Liver (tissue), 9 donors: Measurements from ENCODE around the gene GSC. TPM values are rescaled to one million over a fixed set of nuclear protein-coding genes. Genes with fewer than 3 reads are reported as not detected.
"Not testable (repeated sequence)": the region's sequence is repeated elsewhere in the genome, so short reads cannot be mapped to it uniquely, and the experiment has no call there.

ENCODE experiments used
- DNase-seq: peaks from one replicate; pipeline ENCODE4 v3.0.0-alpha.2; 2017; ENCODE audit warnings: low spot score
- H3K27ac ChIP-seq, 2 donors: one replicate each; pipeline ENCODE4 v1.7.0; 2013; ENCODE audit warnings: inconsistent platforms in 2 of 2, low read length in 2 of 2, control low read depth in 1 of 2, low read depth in 1 of 2, mild to moderate bottlenecking in 1 of 2
- H3K27me3 ChIP-seq, 4 donors: one replicate each; pipeline versions ENCODE4 v1.6.1 to v1.7.0; 2013; ENCODE audit warnings: low read length in 3 of 4, inconsistent platforms in 1 of 4, mild to moderate bottlenecking in 1 of 4, moderate library complexity in 1 of 4; ENCODE audit not compliant: control insufficient read depth in 4 of 4, insufficient read depth in 4 of 4
- H3K36me3 ChIP-seq, 4 donors: one replicate each; pipeline versions ENCODE4 v1.6.1 to v1.7.0; 2013; ENCODE audit warnings: low read length in 3 of 4, mild to moderate bottlenecking in 3 of 4, low read depth in 1 of 4, moderate library complexity in 1 of 4; ENCODE audit not compliant: control insufficient read depth in 4 of 4, insufficient read depth in 3 of 4
- H3K4me1 ChIP-seq, 4 donors: one replicate each; pipeline versions ENCODE4 v1.6.1 to v1.7.0; 2013; ENCODE audit warnings: low read length in 3 of 4, mild to moderate bottlenecking in 3 of 4, moderate library complexity in 1 of 4; ENCODE audit not compliant: control insufficient read depth in 4 of 4, insufficient read depth in 4 of 4
- H3K4me3 ChIP-seq, 3 donors: one replicate each; pipeline versions ENCODE4 v1.6.1 to v1.7.0; 2013; ENCODE audit warnings: low read length in 3 of 3, control low read depth in 1 of 3, low read depth in 1 of 3, mild to moderate bottlenecking in 1 of 3
- H3K9ac ChIP-seq, 2 donors: one replicate each; pipeline ENCODE4 v1.7.0; 2013; ENCODE audit warnings: low read length in 2 of 2, mild to moderate bottlenecking in 2 of 2, moderate library complexity in 2 of 2, control low read depth in 1 of 2, low read depth in 1 of 2
- H3K9me3 ChIP-seq, 4 donors: one replicate each; pipeline versions ENCODE4 v1.6.1 to v1.7.0; 2013; ENCODE audit warnings: low read length in 3 of 4; ENCODE audit not compliant: control insufficient read depth in 4 of 4
- ATF3 ChIP-seq: IDR thresholded peaks from 2 replicates; pipeline ENCODE4 v1.6.1; 2016; ENCODE audit warnings: antibody characterized with exemption
- EGR1 ChIP-seq, 2 donors: IDR thresholded peaks; 2 replicates each; pipeline ENCODE4 v1.6.1; 2016 to 2018; ENCODE audit warnings: antibody characterized with exemption in 2 of 2, low read depth in 2 of 2
- FOXA1 ChIP-seq: IDR thresholded peaks from 2 replicates; pipeline ENCODE4 v1.6.1; 2016; ENCODE audit warnings: antibody characterized with exemption
- FOXA2 ChIP-seq: IDR thresholded peaks from 2 replicates; pipeline ENCODE4 v1.6.1; 2016; ENCODE audit warnings: antibody characterized with exemption
- GABPA ChIP-seq, 2 donors: IDR thresholded peaks in 1 of 2; conservative IDR thresholded peaks in 1 of 2; 2 replicates each; pipeline ENCODE4 v1.6.1; 2016; ENCODE audit warnings: antibody characterized with exemption in 2 of 2, mild to moderate bottlenecking in 1 of 2, moderate library complexity in 1 of 2
- HNF4A ChIP-seq, 2 donors: conservative IDR thresholded peaks; 2 replicates each; pipeline ENCODE4 v1.6.1; 2016; ENCODE audit warnings: antibody characterized with exemption in 2 of 2, mild to moderate bottlenecking in 2 of 2
- HNF4G ChIP-seq: IDR thresholded peaks from 2 replicates; pipeline ENCODE4 v1.6.1; 2016; ENCODE audit warnings: antibody characterized with exemption
- JUND ChIP-seq, 2 donors: IDR thresholded peaks; 2 replicates each; pipeline ENCODE4 v1.6.1; 2016; ENCODE audit warnings: antibody characterized with exemption in 2 of 2
- MAX ChIP-seq: IDR thresholded peaks from 2 replicates; pipeline ENCODE4 v1.6.1; 2016; ENCODE audit warnings: antibody characterized with exemption
- NR2F2 ChIP-seq: IDR thresholded peaks from 2 replicates; pipeline ENCODE4 v1.6.1; 2016; ENCODE audit warnings: antibody characterized with exemption
- RAD21 ChIP-seq, 2 donors: IDR thresholded peaks; 2 replicates each; pipeline ENCODE4 v1.6.1; 2016; ENCODE audit warnings: antibody characterized with exemption in 2 of 2, mild to moderate bottlenecking in 2 of 2
- REST ChIP-seq: IDR thresholded peaks from 2 replicates; pipeline ENCODE4 v1.6.1; 2016; ENCODE audit warnings: antibody characterized with exemption, mild to moderate bottlenecking
- RXRA ChIP-seq, 2 donors: IDR thresholded peaks; 2 replicates each; pipeline ENCODE4 v1.6.1; 2017 to 2018; ENCODE audit warnings: antibody characterized with exemption in 2 of 2, mild to moderate bottlenecking in 1 of 2
- SP1 ChIP-seq: IDR thresholded peaks from 2 replicates; pipeline ENCODE4 v1.6.1; 2018; ENCODE audit warnings: antibody characterized with exemption, mild to moderate bottlenecking
- TAF1 ChIP-seq: conservative IDR thresholded peaks from 2 replicates; pipeline ENCODE4 v1.6.1; 2016; ENCODE audit warnings: antibody characterized with exemption, mild to moderate bottlenecking
- YY1 ChIP-seq: IDR thresholded peaks from 2 replicates; pipeline ENCODE4 v1.6.1; 2016; ENCODE audit warnings: antibody characterized with exemption, mild to moderate bottlenecking
- WGBS: extraction: QIAGEN DNeasy Blood & Tissue Kit; methylation state at CpG from one replicate; pipeline ENCODE4 v1.1.7; 2013; 5-methylcytosine and 5-hydroxymethylcytosine counted together
- polyA plus RNA-seq, 2 donors: library from polyadenylated mRNA; stranded (reverse) in 1 of 2; unstranded in 1 of 2; fragments of 200-250 nt in 1 of 2; fragments of >200 nt in 1 of 2; fragmentation: Nextera tagmentation in 1 of 2; extraction: Ambion mirVana in 1 of 2; gene quantifications; one replicate each; pipeline versions ENCODE4 v1.2.1 to v1.2.3, GENCODE V29; 2013 to 2015
- total RNA-seq, 2 donors: library from RNA; depleted of rRNA; stranded (reverse); fragments of >200 nt; gene quantifications; one replicate each; pipeline ENCODE4 v1.2.3, GENCODE V29; 2014
- TF ChIP-seq, protein P1 (sequence below): IDR thresholded peaks from 2 replicates; pipeline ENCODE4 v1.6.1; 2016; ENCODE audit warnings: antibody characterized with exemption
- TF ChIP-seq, protein P2 (sequence below): fragments of 150-350 bp; IDR thresholded peaks from 2 replicates; pipeline ENCODE4 v1.5.1; 2017; ENCODE audit warnings: improper control_type of control experiment, low read depth, low read length; ENCODE audit not compliant: missing input control
- donor health status: healthy.
- donor health status: healthy.
- donor health status: healthy.
- donor health status: healthy.
- donor health status: healthy.

Gene GSC
- total and polyA plus RNA-seq, 4 donors: not detected

- no peak overlapping the region for H3K27ac ChIP-seq
- no peaks in the 10 kb centered on the region for H3K4me1 ChIP-seq
- WGBS: 81% methylated on average over 3 of the region's 3 CpGs
- no peak for DNase-seq
- H3K9me3 ChIP-seq: no peaks in the 10 kb centered on the region
- no peak for TF ChIP-seq MAX
- TF ChIP-seq SP1: no peak
- no peak for TF ChIP-seq HNF4G
- no peak for TF ChIP-seq GABPA (IDR thresholded peaks at IDR 0.05 in 1 of 2, conservative IDR thresholded peaks at IDR 0.05 in 1 of 2)
- no peak for TF ChIP-seq REST
- no peak for TF ChIP-seq TAF1
- TF ChIP-seq FOXA2: no peak
- TF ChIP-seq, protein P1, sequence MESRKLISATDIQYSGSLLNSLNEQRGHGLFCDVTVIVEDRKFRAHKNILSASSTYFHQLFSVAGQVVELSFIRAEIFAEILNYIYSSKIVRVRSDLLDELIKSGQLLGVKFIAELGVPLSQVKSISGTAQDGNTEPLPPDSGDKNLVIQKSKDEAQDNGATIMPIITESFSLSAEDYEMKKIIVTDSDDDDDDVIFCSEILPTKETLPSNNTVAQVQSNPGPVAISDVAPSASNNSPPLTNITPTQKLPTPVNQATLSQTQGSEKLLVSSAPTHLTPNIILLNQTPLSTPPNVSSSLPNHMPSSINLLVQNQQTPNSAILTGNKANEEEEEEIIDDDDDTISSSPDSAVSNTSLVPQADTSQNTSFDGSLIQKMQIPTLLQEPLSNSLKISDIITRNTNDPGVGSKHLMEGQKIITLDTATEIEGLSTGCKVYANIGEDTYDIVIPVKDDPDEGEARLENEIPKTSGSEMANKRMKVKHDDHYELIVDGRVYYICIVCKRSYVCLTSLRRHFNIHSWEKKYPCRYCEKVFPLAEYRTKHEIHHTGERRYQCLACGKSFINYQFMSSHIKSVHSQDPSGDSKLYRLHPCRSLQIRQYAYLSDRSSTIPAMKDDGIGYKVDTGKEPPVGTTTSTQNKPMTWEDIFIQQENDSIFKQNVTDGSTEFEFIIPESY: no peak
- TF ChIP-seq RAD21 (IDR thresholded peaks at IDR 0.05): no peak
- no peak for TF ChIP-seq YY1
- TF ChIP-seq, protein P2, sequence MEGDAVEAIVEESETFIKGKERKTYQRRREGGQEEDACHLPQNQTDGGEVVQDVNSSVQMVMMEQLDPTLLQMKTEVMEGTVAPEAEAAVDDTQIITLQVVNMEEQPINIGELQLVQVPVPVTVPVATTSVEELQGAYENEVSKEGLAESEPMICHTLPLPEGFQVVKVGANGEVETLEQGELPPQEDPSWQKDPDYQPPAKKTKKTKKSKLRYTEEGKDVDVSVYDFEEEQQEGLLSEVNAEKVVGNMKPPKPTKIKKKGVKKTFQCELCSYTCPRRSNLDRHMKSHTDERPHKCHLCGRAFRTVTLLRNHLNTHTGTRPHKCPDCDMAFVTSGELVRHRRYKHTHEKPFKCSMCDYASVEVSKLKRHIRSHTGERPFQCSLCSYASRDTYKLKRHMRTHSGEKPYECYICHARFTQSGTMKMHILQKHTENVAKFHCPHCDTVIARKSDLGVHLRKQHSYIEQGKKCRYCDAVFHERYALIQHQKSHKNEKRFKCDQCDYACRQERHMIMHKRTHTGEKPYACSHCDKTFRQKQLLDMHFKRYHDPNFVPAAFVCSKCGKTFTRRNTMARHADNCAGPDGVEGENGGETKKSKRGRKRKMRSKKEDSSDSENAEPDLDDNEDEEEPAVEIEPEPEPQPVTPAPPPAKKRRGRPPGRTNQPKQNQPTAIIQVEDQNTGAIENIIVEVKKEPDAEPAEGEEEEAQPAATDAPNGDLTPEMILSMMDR: no peak
- no peak for TF ChIP-seq EGR1 (IDR thresholded peaks at IDR 0.05; ENCODE audit: low read depth in 2 of 2)
- no peak for TF ChIP-seq NR2F2
- TF ChIP-seq JUND (IDR thresholded peaks at IDR 0.05): no peak
- TF ChIP-seq ATF3: no peak
- no peak for TF ChIP-seq HNF4A (conservative IDR thresholded peaks at IDR 0.05)
- TF ChIP-seq RXRA (IDR thresholded peaks at IDR 0.05): no peak
- no peak for TF ChIP-seq FOXA1
- H3K36me3 ChIP-seq: no peaks in the 10 kb centered on the region
- H3K4me3 ChIP-seq: no peak overlapping the region
- no peaks in the 10 kb centered on the region for H3K27me3 ChIP-seq
- no peak overlapping the region for H3K9ac ChIP-seq
Measured at GRCh38 chr14:94747739-94748138, 22.2 kb downstream of the GSC start.

DNA sequence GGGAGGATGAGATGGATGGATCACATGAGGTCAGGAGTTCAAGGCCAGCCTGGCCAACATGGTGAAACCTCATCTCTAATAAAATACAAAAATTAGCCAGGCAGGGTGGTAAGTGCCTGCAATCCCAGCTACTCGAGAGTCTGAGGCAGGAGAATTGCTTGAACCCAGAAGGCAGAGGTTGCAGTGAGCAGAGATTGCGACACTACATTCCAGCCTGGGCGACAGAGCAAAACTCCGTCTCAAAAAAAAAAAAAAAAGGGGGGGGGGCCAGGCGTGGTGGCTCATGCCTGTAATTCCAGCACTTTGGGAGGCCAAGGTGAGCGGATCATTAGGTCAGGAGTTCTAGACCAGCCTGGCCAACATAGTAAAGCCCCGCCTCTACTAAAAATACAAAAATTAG lies 22.8 kb downstream of the GSC start:
- DNase-seq, H3K36me3 ChIP-seq: not testable (repeated sequence)

More for the DNA sequence above, 22.8 kb downstream of the GSC start:
- H3K9ac ChIP-seq, H3K4me3 ChIP-seq, H3K27ac ChIP-seq, H3K9me3 ChIP-seq, H3K4me1 ChIP-seq, H3K27me3 ChIP-seq: not testable (repeated sequence)
- 78% methylated on average over 7 of the region's 7 CpGs for whole genome bisulfite sequencing
